BE2C (cell line): ENCODE measurements around the gene CD300E.
"Not testable (repeated sequence)": the region's sequence is repeated elsewhere in the genome, so short reads cannot be mapped to it uniquely, and the experiment has no call there.

Experiments used
- DNase-seq: peaks from one replicate; pipeline ENCODE4 v3.0.0-alpha.2; 2020
- H3K27me3 ChIP-seq: fragments of 250-450 bp; sonication (Bioruptor Pico); 2 replicates; pipeline ENCODE4 v1.5.1; 2020; ENCODE audit warnings: mild to moderate bottlenecking
- H3K36me3 ChIP-seq: fragments of 250-450 bp; sonication (Bioruptor Pico); 2 replicates; pipeline ENCODE4 v1.5.1; 2020; ENCODE audit warnings: mild to moderate bottlenecking
- H3K4me1 ChIP-seq: fragments of 250-450 bp; sonication (Bioruptor Pico); 2 replicates; pipeline ENCODE4 v1.5.1; 2020
- H3K4me3 ChIP-seq: 2 replicates; pipeline ENCODE4 v1.5.1; 2011; ENCODE audit warnings: low read depth, low read length
- H3K9me3 ChIP-seq: fragments of 250-450 bp; sonication (Bioruptor Pico); 2 replicates; pipeline ENCODE4 v1.5.1; 2020
- CTCF ChIP-seq: IDR thresholded peaks from 2 replicates; pipeline ENCODE4 v1.5.1; 2012; ENCODE audit warnings: mild to moderate bottlenecking, low read depth, low read length

Gene CD300E

GRCh38 chr17:74579900-74580299 is 43.6 kb downstream of the CD300E start:
- TF ChIP-seq CTCF: no peak
- Histone ChIP-seq H3K4me3 (no peak overlapping the region), H3K9me3 (no peaks in the 10 kb centered on the region; the same call in 1 of the 2 replicates), H3K27me3 (peaks cover 18% of the 10 kb centered on the region), H3K4me1 (no peaks in the 10 kb centered on the region), H3K36me3 (no peaks in the 10 kb centered on the region)
- DNase-seq: no peak

GRCh38 chr17:74578979-74579378 is 44.6 kb downstream of the CD300E start:
- Histone ChIP-seq H3K4me3 (no peak overlapping the region), H3K36me3 (no peaks in the 10 kb centered on the region), H3K27me3 (peaks cover 9% of the 10 kb centered on the region), H3K9me3 (no peaks in the 10 kb centered on the region; the same call in 1 of the 2 replicates), H3K4me1 (no peaks in the 10 kb centered on the region)
- no peak for DNase-seq
- TF ChIP-seq CTCF: no peak

- Histone ChIP-seq H3K36me3 (no peaks in the 10 kb centered on the region), H3K27me3 (peaks cover 8% of the 10 kb centered on the region), H3K9me3 (no peaks in the 10 kb centered on the region), H3K4me1 (no peaks in the 10 kb centered on the region), H3K4me3 (no peak overlapping the region)
- TF ChIP-seq CTCF: no peak
- no peak for DNase-seq
Measured at GRCh38 chr17:74574489-74575142, 48.9 kb downstream of the CD300E start.

GRCh38 chr17:74573635-74574034 is 49.9 kb downstream of the CD300E start:
- H3K9me3 ChIP-seq, H3K36me3 ChIP-seq, H3K27me3 ChIP-seq, H3K4me3 ChIP-seq, DNase-seq, H3K4me1 ChIP-seq: not testable (repeated sequence)

- Histone ChIP-seq H3K4me1 (no peaks in the 10 kb centered on the region), H3K9me3 (no peaks in the 10 kb centered on the region), H3K36me3 (no peaks in the 10 kb centered on the region), H3K4me3 (no peak overlapping the region), H3K27me3 (peaks cover 8% of the 10 kb centered on the region)
- no peak for DNase-seq
- no peak for TF ChIP-seq CTCF
Measured at GRCh38 chr17:74573169-74573568, 50.4 kb downstream of the CD300E start.

GRCh38 chr17:74571621-74572270 is 51.8 kb downstream of the CD300E start:
- Histone ChIP-seq H3K4me1 (no peaks in the 10 kb centered on the region), H3K4me3 (no peak overlapping the region), H3K36me3 (no peaks in the 10 kb centered on the region), H3K27me3 (peaks cover 7% of the 10 kb centered on the region), H3K9me3 (no peaks in the 10 kb centered on the region)
- no peak for TF ChIP-seq CTCF
- no peak for DNase-seq
